Stimulated activated CD4-positive, alpha-beta T cell treated with anti-CD3 and anti-CD28 coated beads, Interleukin-2, amount 100 ng/mL, for 4 hours (primary cell): ENCODE results near the gene MAPK11.

Experiments
- DNase-seq: peaks from one replicate; pipeline ENCODE4 v3.0.0-alpha.2; 2020; ENCODE audit warnings: low read depth

MAPK11 gene

DNA sequence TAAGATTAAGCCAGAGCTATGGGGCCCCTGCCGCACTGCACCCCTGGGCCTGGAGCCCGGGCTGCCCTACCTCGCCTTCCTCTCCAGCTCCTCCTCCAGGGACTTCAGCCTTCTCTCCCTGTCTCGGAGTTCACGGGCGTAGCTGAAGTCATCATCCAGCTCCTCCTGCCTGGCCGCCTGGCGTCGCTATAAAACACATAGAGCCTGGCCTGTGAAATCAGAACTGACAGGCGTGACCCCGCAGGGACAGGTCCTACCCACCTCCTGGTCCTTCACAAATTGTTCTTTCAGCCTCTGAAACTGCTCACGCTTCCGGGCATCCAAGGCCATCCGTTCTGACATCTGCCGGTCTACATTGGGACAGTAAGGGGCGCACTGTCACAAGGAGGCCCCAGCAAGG, 46.1 kb downstream of the MAPK11 start:
- DNase-seq = no peak

DNA sequence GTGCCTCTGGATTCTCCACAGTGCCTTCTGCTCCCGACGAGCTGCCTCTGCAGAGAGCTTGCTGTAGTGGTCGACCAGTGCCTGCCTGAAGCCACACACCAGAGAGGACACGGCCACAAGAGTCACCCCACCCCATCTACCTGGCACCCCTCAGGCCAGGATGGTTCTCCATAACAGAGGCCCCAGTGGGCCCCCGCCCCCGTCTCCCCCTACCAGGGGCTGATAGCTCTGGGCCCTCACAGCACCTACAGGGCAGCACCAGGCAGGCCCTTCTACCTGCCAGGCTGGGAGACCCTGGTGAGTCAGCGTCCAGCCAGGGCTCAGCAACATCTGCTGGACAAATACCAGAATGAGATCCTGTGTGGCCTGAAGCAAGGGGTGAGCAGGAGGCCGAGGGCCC, 47.7 kb downstream of the MAPK11 start:
- no peak for DNase-seq

DNA sequence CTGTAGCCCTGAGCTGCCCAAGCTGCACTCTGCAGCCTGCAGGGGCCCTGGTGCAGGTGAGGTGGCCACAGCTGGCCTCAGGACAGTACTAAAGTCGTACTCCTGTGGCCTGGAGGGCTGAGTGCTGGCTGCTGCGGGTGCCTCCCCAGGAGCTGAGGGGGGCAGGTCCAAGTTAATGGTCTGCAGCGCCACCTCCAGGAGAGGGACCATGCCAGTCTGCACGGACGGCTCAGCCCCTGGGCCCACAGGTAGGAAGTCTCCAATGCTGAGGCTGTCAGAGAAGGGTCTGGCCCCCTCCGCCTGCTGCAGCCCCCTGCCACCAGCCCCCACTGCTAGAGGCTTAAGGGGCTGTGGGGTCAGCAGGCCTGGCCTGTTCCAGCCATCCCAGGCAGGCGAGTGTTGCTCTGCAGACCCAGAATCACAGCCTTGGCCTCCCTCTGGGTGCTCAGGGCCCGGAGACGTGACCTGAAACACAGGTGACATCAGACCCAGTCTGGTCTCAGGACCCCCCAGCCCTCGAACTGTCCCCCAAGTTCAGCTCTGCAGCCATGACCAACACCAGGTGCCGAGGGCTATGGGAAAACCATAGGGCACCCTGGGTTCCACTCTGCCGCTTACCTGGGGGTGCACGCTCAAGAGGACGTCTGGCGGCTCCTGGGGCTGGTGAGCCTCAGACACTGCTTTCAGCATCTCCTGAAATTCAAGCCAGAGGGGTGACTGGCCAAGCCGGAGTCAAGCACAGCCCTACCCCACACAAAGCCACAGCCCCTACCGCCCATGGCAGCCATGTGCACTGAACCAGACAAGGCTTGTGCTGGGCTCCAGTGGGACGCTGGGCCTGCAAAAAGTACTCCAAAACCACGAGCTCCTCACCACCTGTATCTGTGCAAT, 48.5 kb downstream of the MAPK11 start:
- DNase-seq = no peak

DNA sequence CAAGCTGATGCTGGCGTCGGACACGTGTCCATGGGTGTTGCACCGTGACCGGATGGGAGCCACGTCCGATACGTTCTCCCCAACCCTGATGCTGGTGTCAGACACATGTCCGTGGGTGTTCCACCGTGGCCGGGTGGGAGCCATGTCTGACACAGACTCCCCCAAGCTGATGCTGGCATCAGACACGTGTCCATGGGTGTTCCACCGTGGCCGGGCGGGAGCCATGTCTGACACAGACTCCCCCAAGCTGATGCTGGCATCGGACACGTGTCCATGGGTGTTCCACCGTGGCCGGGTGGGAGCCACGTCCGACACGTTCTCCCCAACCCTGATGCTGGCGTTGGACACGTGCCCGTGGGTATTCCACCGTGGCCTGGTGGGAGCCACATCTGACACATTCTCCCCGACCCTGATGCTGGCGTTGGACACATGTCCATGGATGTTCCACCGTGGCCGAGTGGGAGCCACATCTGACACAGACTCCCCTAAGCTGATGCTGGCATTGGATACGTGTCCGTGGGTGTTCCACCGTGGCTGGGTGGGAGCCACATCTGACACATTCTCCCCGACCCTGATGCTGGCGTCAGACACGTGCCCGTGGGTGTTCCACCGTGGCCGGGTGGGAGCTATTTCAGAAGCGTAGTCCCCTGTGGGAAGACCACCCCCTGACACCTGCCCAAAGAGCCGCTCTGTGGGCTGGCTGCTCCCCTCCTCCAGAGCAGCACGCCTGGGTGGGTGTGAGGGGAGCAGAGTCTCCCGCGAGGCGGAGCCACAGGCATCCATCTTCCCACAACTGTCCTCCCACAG, 49.4 kb downstream of the MAPK11 start:
- no peak for DNase-seq

DNA sequence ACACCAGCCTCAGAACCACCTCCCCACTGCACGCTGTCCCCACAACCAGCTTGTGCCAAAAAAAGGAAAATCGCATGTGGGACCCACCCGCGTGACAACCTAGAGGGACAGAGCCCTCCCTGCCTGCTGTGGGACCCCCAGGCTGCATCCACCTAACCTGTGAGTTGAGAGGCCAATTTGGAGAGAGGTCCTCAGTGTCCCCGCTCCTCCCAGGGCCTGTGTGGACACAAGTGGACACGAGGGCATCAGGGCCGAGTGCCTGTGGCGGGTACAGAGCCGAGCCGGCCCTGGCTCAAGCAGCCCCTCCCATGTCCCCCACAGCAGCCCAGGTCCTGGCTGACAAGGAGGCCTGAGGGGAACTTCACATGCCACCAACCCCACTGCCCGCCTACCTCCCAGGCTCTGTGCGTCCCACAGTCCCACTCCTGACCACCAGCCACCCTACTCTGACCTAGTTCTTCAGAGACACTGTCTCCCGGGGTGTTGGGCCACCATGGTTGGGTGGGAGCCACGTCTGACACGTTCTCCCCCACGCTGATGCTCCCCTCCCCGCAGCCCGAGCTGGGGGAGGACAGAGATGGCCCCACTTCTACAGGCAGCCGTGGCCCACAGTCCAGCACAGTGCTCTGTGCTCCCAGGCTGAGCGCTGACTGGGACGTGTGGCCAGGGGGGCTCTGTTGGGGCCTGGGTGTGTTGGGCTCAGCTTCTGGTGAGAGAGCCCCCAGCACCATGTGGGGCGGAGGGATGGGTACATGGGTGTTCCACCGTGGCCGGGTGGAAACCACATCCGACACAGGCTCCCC, 50.2 kb downstream of the MAPK11 start:
- no peak for DNase-seq

DNA sequence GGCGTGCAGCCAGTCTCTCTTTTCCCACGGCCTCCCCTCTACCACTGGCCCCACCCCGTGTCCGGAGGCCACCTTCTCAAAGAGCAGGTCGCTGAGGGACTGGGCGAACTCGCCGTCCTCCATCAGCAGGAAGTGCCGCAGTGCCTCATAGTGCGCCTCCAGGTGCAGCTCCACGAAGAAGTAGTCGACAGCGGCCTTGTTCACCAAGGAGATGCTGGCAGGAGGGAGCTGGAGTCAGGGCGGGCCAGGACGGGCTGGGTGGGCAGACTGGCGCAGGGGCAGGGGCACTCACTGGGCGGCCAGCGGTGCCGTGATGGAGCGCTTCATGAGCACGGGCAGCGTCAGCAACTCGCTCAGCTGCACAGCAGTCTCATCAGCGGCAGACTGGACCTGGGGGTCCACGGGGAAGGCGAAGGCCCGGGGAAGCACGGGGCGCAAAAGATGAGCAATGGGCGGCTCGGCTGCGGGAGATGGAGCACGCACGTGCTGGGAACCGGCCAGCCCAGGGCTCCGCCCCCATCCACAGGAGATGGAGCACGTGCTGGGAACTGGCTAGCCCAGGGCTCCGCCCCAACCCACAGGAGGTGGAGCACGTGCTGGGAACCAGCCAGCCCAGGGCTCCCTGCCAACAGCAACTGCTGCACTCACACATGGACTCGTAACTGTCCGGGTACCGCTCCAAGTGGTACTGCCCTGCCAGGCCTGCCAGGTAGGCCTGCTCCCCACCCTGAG, 51.0 kb downstream of the MAPK11 start:
- DNase-seq = no peak

DNA sequence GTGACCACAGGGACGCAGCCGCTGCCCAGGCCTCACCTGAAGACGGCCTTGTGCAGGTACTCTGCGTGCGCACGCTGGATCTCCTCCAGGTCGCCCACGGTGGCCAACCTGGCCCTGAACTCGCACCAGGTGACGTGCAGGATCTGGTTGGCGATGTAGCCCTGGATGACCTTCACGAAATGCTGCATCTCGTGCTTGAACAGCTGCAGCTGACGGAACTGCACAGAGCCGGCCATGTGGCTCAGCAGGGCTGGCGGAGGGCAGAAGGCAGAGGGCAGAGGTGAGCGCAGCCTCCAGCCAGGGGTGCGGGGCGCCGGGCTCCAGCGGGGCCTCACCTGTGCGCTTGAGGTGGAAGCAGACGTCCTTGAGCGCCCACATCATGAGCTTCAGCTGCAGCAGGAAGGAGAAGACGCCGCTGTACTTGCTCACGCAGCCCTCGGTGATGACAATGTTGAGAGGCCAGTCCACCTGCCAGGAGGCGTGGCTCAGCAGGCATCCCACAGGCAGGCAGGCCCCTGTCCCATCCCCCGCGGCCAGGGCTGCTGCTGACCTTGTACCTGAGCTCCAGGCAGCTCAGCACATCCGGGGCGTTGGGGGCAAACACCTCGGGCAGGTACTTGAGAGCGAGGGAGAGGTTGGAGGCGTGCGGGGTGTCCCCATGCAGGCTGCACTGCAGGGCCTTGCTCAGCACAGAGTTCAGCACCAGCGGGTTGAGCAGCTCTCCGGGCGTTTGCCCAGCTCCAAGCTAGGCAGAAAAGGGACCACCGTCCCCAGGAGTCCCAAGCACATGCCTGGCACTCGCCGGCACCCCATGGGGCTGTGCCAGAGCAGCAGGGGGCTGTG, 51.8 kb downstream of the MAPK11 start:
- no peak for DNase-seq

DNA sequence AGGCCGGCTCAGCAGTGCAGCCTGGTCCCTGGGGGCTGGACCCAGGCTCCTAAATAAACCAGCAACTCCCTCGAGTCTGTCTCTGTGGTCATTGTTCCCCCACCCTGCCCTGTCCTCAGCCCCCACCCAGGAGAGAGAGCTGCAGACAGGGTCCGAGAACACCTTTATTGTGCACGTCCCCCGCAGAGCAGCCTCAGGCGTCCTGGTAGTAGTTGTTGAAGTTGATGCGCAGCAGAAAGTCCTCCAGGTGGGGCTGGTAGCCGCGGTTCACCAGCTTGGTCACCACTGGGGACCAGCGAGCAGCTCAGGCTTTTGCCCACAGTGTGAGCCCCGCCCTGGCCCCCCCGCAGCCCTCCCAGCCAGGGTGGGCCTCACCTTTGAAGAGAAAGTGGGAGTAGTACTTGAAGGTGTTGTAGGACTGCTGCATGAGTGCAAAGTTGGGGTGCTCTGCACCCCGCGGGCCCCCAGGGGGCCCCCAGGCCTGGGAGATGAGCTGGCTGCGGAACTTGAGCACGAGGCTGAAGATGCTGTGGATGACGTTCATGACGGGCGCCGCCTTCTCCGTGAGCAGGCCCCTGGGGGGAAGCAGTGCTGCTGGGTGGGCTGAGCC, 52.5 kb downstream of the MAPK11 start:
- no peak for DNase-seq

DNA sequence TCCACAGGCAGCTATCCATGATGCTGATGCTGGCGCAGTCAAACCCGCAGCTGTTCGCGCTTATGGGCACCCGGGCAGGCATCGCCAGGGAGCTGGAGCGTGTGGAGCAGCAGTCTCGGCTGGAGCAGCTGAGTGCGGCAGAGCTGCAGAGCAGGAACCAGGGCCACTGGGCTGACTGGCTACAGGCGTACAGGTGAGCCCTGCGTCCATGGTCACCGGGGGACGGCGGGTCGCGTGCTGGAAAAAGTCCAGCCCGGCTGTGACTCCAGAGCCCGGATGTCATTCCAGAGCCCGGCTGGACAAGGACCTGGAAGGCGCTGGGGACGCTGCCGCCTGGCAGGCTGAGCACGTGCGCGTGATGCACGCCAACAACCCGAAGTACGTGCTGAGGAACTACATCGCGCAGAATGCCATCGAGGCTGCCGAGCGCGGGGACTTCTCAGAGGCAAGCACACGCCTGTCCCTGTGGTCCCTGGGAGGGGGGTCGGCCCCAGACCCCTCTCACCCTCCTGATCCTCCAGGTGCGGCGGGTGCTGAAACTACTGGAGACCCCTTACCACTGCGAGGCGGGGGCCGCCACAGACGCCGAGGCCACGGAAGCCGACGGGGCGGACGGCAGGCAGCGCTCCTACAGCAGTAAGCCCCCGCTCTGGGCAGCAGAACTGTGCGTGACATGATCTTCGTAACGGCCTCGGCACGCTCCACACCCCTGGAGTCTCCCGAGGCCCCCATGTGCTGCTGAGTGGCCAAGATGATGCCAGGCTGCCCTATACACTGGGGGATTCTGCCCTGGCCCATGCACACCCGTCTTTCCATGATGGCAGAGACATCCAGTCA, 53.3 kb downstream of the MAPK11 start:
- DNase-seq = no peak

DNA sequence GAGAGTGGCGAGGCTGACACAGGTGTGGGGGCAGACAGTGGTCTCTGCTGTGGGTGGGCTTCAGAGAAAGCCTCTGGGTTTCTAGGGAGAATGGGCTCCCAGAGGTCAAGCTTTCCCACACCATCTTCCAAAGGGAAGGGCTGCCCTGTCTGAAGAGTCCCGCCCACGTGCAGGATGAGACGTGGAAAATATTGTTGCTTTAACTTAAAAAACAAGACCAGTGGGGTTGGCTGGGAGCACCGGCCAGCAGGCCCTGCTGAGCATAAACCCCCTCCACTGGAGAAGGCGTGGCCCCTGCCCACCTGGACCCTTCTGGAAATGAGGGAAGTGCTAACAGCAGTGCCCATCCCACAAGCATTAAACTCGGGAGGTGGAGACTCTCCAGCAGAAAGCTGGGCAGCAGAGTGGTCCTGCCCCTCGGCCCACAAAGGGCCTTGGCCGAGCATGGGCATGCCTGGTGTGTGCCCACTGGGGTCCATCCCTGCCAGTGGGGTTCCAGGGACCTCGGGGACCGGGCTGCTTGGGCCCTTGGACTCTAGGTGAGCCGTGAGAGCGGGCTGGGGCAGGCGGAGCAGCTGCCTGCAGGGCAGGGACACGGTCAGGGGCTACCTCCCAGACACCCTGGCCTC, 54.0 kb downstream of the MAPK11 start:
- DNase-seq = no peak

DNA sequence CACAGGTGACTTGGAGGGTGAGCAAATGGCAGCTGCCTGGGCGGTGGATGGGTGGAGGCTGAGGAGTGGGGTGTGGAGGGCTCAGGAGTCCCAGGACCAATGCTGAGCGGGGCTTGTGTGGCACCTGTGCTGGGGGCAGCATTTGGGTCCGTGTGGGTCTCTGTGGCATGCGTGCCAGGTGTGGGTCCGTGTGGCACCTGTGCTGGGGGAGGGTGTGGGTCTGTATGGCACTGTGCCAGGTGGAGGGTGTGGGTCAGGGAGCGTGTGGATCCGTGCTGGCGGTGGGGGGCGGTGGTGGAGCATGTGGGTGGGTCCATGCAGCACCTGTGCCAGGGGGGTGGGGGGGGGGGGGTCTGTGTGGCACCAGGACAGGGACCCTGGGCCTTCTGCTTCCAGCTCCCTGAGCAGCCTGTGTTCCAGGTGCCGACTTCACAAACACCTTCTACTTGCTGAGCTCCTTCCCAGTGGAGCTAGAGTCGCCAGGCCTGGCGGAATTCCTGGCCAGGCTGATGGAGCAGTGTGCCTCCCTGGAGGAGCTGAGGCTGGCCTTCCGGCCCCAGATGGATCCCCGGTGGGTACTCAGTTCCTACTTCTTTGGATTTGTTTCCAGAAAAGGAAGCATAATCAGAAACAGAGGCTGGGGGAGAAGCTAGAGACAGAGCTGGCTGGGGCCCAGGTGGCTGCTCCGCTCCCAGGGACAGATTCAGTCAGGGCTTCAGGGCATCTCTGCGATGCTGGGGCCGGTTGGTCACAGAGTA, 54.7 kb downstream of the MAPK11 start:
- no peak for DNase-seq
